Endothelial cell of umbilical vein (primary cell): ENCODE measurements around the gene UBE2Q2. TPM values are rescaled to one million over a fixed set of nuclear protein-coding genes. Genes with fewer than 3 reads are reported as not detected.

ENCODE experiments used
- BruUV-seq: library from RNA; stranded (reverse); fragments of 400-500 nt; replicated peaks from 2 replicates; lab custom pipeline; 2021; lab: Mats Ljungman, UMichigan
- CTCF ChIA-PET: fragments of 300-600, 350-600 bp; sonication (Branson Sonifier 250); formaldehyde crosslinking; loops from one replicate; lab custom pipeline; 2021; ENCODE audit warnings: antibody characterized with exemption, inconsistent platforms; lab: Charles Lee
- POLR2A ChIA-PET: fragments of 300-600, 350-600 bp; sonication (Branson Sonifier 250); formaldehyde crosslinking; loops from one replicate; lab custom pipeline; 2021; ENCODE audit warnings: antibody characterized with exemption, inconsistent platforms; lab: Charles Lee
- DNase-seq: peaks from one replicate; pipeline ENCODE4 v3.0.0-alpha.2; 2011; ENCODE audit warnings: low read depth, low spot score
- FAIRE-seq: peaks from 2 replicates; lab custom pipeline; 2011; peaks lifted over from hg19 to GRCh38; lab: Jason Lieb, UNC
- H2AFZ ChIP-seq: 2 replicates; pipeline ENCODE4 v1.6.0; 2012; ENCODE audit warnings: low read depth, low read length, control low read depth, inconsistent platforms
- H3K27ac ChIP-seq: 2 replicates; pipeline ENCODE4 v1.5.1; 2011; ENCODE audit warnings: low read depth, mild to moderate bottlenecking, control low read depth, low read length, moderate library complexity; ENCODE audit not compliant: insufficient read depth
- H3K27me3 ChIP-seq, 2 experiments: 2 replicates each; pipeline versions ENCODE4 v1.6.0 to v1.6.1; 2011; ENCODE audit warnings: low read length in 2 of 2, mixed read lengths in 1 of 2; ENCODE audit not compliant: control insufficient read depth in 2 of 2, insufficient read depth in 2 of 2
- H3K36me3 ChIP-seq, 2 experiments: 2 replicates in 1 of 2; 3 replicates in 1 of 2; pipeline ENCODE4 v1.5.1; 2011; ENCODE audit warnings: low read length in 2 of 2, mild to moderate bottlenecking in 1 of 2, moderate library complexity in 1 of 2; ENCODE audit not compliant: control insufficient read depth in 2 of 2, insufficient read depth in 2 of 2; ENCODE audit errors: extremely low read depth in 1 of 2
- H3K4me1 ChIP-seq: 3 replicates; pipeline ENCODE4 v1.5.1; 2011; ENCODE audit warnings: mild to moderate bottlenecking, low read length; ENCODE audit not compliant: control insufficient read depth, insufficient read depth; ENCODE audit errors: extremely low read depth
- H3K4me2 ChIP-seq: 2 replicates; pipeline ENCODE4 v1.6.1; 2011; ENCODE audit warnings: low read length, control low read depth, mixed read lengths; ENCODE audit not compliant: insufficient read depth
- H3K4me3 ChIP-seq, 3 experiments: fragments of 200-600 bp in 1 of 3; sonication (generic), shearing (Covaris generic) in 1 of 3; replicated peaks in 1 of 3; 2 replicates each; pipeline ENCODE4 v1.5.1; 2011 to 2016; ENCODE audit warnings: control low read depth in 3 of 3, low read length in 3 of 3, mild to moderate bottlenecking in 2 of 3, inconsistent platforms in 1 of 3, low read depth in 1 of 3, moderate library complexity in 1 of 3; ENCODE audit not compliant: insufficient read depth in 1 of 3
- H3K79me2 ChIP-seq: 2 replicates; pipeline ENCODE4 v1.6.0; 2012; ENCODE audit warnings: low read length, inconsistent platforms; ENCODE audit not compliant: control insufficient read depth, insufficient read depth
- H3K9ac ChIP-seq: replicated peaks from 2 replicates; pipeline ENCODE3; 2011; ENCODE audit warnings: low read length, control low read depth; ENCODE audit not compliant: insufficient read depth; ENCODE audit errors: extremely low read depth
- H3K9me1 ChIP-seq: replicated peaks from 3 replicates; pipeline ENCODE4 v1.6.0; 2011; ENCODE audit warnings: mild to moderate bottlenecking, low read length; ENCODE audit not compliant: control insufficient read depth, insufficient read depth; ENCODE audit errors: extremely low read depth
- H3K9me3 ChIP-seq: replicated peaks from 2 replicates; pipeline ENCODE4 v1.5.1; 2012; ENCODE audit warnings: low read length, inconsistent platforms; ENCODE audit not compliant: control insufficient read depth, insufficient read depth
- H4K20me1 ChIP-seq: replicated peaks from 2 replicates; pipeline ENCODE3; 2011; ENCODE audit warnings: mild to moderate bottlenecking, low read length; ENCODE audit not compliant: control insufficient read depth, insufficient read depth; ENCODE audit errors: extremely low read depth
- EZH2 ChIP-seq: IDR thresholded peaks from 2 replicates; pipeline ENCODE4 v1.6.1; 2012; ENCODE audit warnings: borderline replicate concordance, low read depth, mild to moderate bottlenecking, moderate library complexity, low read length, inconsistent platforms; ENCODE audit not compliant: severe bottlenecking
- FOS ChIP-seq: IDR thresholded peaks from 2 replicates; pipeline ENCODE4 v1.6.1; 2011; ENCODE audit warnings: mild to moderate bottlenecking, low read length, moderate library complexity, borderline replicate concordance; ENCODE audit not compliant: insufficient read depth
- GATA2 ChIP-seq: IDR thresholded peaks from 2 replicates; pipeline ENCODE4 v1.7.0; 2011; ENCODE audit warnings: low read depth, mild to moderate bottlenecking, moderate library complexity, mixed read lengths, low read length; ENCODE audit not compliant: insufficient read length, insufficient read depth
- JUN ChIP-seq: IDR thresholded peaks from 2 replicates; pipeline ENCODE4 v1.6.1; 2011; ENCODE audit warnings: borderline replicate concordance, low read depth; ENCODE audit not compliant: insufficient read length, insufficient read depth
- MAX ChIP-seq: IDR thresholded peaks from 2 replicates; pipeline ENCODE4 v1.6.1; 2011; ENCODE audit not compliant: insufficient read depth, insufficient read length
- MYC ChIP-seq: IDR thresholded peaks from one replicate; pipeline ENCODE4 v1.6.1; 2011; ENCODE audit warnings: mild to moderate bottlenecking, low read depth, low read length
- POLR2A ChIP-seq: IDR thresholded peaks from 2 replicates; pipeline ENCODE4 v1.6.1; 2012; ENCODE audit warnings: low read depth, mild to moderate bottlenecking, control low read depth, low read length
- POLR2AphosphoS5 ChIP-seq: IDR thresholded peaks from 2 replicates; pipeline ENCODE4 v1.6.1; 2012; ENCODE audit warnings: low read depth, mild to moderate bottlenecking, control low read depth, low read length, moderate library complexity; ENCODE audit not compliant: insufficient read depth
- dilution Hi-C: fragments of 300-500 bp; cut with MboI; formaldehyde crosslinking; loops from one replicate; pipeline ENCODE4 v1.15.0; 2019; ENCODE audit warnings: low sequenced_read_pairs; ENCODE audit not compliant: extremely low pct_ligation_motif_present
- intact Hi-C: fragments of 100-400 bp; cut with micrococcal nuclease; formaldehyde crosslinking; loops from one replicate; pipeline ENCODE4 v1.10.0; 2022
- polyA plus RNA-seq, 4 experiments: library from polyadenylated mRNA; depleted of rRNA in 3 of 4; stranded (reverse) in 3 of 4; unstranded in 1 of 4; fragments of >200 nt; gene quantifications; 2 replicates each; pipeline versions ENCODE4 v1.2.1 to v1.2.3, GENCODE V29; 2011 to 2012; ENCODE audit warnings: missing spikeins in 1 of 4
- total RNA-seq: library from RNA; stranded (reverse); gene quantifications from 2 replicates; pipeline ENCODE4 v1.2.3, GENCODE V29; 2021

The UBE2Q2 gene
- total and polyA plus RNA-seq, 2 donors (not counting 3 experiments of a cell fraction or from before 2014, with no cell fraction given): 12.9 to 32.8 TPM

GRCh38 chr15:75918135-75918534 lies 74.9 kb downstream of the UBE2Q2 start:
- intact Hi-C loops (no loop called here), dilution Hi-C loops (no loop called here)
- Histone ChIP-seq H3K27me3 (no peaks in the 10 kb centered on the region), H4K20me1 (no peaks in the 10 kb centered on the region), H3K4me1 (peaks cover 12% of the 10 kb centered on the region), H2AFZ (no peak overlapping the region), H3K4me3 (no peak overlapping the region), H3K36me3 (peaks cover 8 to 18% of the 10 kb centered on the region in 2 experiments), H3K9me1 (no peaks in the 10 kb centered on the region), H3K9ac (no peak overlapping the region), H3K9me3 (no peaks in the 10 kb centered on the region), H3K4me2 (no peak overlapping the region), H3K79me2 (peaks cover 19% of the 10 kb centered on the region), H3K27ac (no peak overlapping the region)
- BruUV-seq: no TSS peak
- no peak for FAIRE-seq
- no peak for TF ChIP-seq MYC
- TF ChIP-seq EZH2: no peak
- no peak for TF ChIP-seq POLR2AphosphoS5
- no peak for TF ChIP-seq JUN
- no peak for TF ChIP-seq GATA2
- TF ChIP-seq POLR2A: no peak
- TF ChIP-seq FOS: no peak
- TF ChIP-seq MAX: no peak
- POLR2A ChIA-PET: no interaction called here
- CTCF ChIA-PET: interaction anchor here (1.0 to 1.6 kb wide), 3 partner anchors 11 to 56 kb away, joined by 3 read pairs; no protein-coding TSS in a partner anchor
- DNase-seq: no peak

GRCh38 chr15:75920079-75920478 lies 76.8 kb downstream of the UBE2Q2 start:
- Histone ChIP-seq H3K9me1 (no peaks in the 10 kb centered on the region), H3K9ac (no peak overlapping the region), H3K9me3 (no peaks in the 10 kb centered on the region), H3K27ac (no peak overlapping the region), H3K79me2 (peaks cover 23% of the 10 kb centered on the region), H2AFZ (no peak overlapping the region), H3K4me2 (no peak overlapping the region), H3K4me3 (no peak overlapping the region), H4K20me1 (no peaks in the 10 kb centered on the region), H3K4me1 (peaks cover 12% of the 10 kb centered on the region), H3K36me3 (peaks cover 5 to 7% of the 10 kb centered on the region in 2 experiments), H3K27me3 (no peaks in the 10 kb centered on the region)
- POLR2A ChIA-PET: no interaction called here
- FAIRE-seq (no peak), DNase-seq (no peak)
- dilution Hi-C loops: no loop called here
- TF ChIP-seq EZH2: no peak
- no peak for TF ChIP-seq MAX
- TF ChIP-seq MYC: no peak
- TF ChIP-seq POLR2AphosphoS5: no peak
- CTCF ChIA-PET: interaction anchor here (0.8 to 6.4 kb wide), 3 partner anchors 29 to 219 kb away, joined by 3 to 80 read pairs (median 3); no protein-coding TSS in a partner anchor
- BruUV-seq: no TSS peak
- intact Hi-C loops: loop anchor here (2.0 to 10.0 kb wide), 3 partner anchors 191 to 228 kb away; no protein-coding TSS in a partner anchor
